Astrocyte (in vitro differentiated cells and primary cell): Measurements from ENCODE around the gene FBXO34. TPM values are rescaled to one million over a fixed set of nuclear protein-coding genes. Genes with fewer than 3 reads are reported as not detected.

Experiments
- DNase-seq: peaks from one replicate; pipeline ENCODE4 v3.0.0-alpha.2; 2010; ENCODE audit warnings: low read depth
- FAIRE-seq: peaks from 2 replicates; lab custom pipeline; 2011; peaks lifted over from hg19 to GRCh38; lab: Jason Lieb, UNC
- H2AFZ ChIP-seq: 2 replicates; pipeline ENCODE4 v1.6.0; 2012; ENCODE audit warnings: low read depth, low read length, inconsistent platforms
- H3K27ac ChIP-seq: 2 replicates; pipeline ENCODE4 v1.5.1; 2011; ENCODE audit warnings: low read depth, low read length, inconsistent platforms
- H3K27me3 ChIP-seq: 2 replicates; pipeline ENCODE4 v1.6.0; 2011; ENCODE audit warnings: low read length, inconsistent platforms; ENCODE audit not compliant: insufficient read depth
- H3K36me3 ChIP-seq: 2 replicates; pipeline ENCODE4 v1.5.1; 2011; ENCODE audit warnings: low read length, inconsistent platforms; ENCODE audit not compliant: insufficient read depth
- H3K4me1 ChIP-seq: 2 replicates; pipeline ENCODE4 v1.5.1; 2011; ENCODE audit warnings: low read length, inconsistent platforms; ENCODE audit not compliant: insufficient read depth
- H3K4me2 ChIP-seq: 2 replicates; pipeline ENCODE4 v1.6.0; 2012; ENCODE audit warnings: low read length, inconsistent platforms
- H3K4me3 ChIP-seq: 2 replicates; pipeline ENCODE4 v1.5.1; 2011; ENCODE audit warnings: low read depth, mild to moderate bottlenecking, low read length, inconsistent platforms; ENCODE audit not compliant: insufficient read depth
- H3K79me2 ChIP-seq: 2 replicates; pipeline ENCODE4 v1.6.0; 2012; ENCODE audit warnings: mild to moderate bottlenecking, low read length, inconsistent platforms; ENCODE audit not compliant: insufficient read depth
- H3K9ac ChIP-seq: 2 replicates; pipeline ENCODE4 v1.6.0; 2012; ENCODE audit warnings: mild to moderate bottlenecking, low read length, inconsistent platforms
- H3K9me3 ChIP-seq: 2 replicates; pipeline ENCODE4 v1.5.1; 2012; ENCODE audit warnings: low read depth, mild to moderate bottlenecking, low read length, inconsistent platforms; ENCODE audit not compliant: insufficient read depth
- H4K20me1 ChIP-seq: 2 replicates; pipeline ENCODE4 v1.6.0; 2012; ENCODE audit warnings: low read length, inconsistent platforms; ENCODE audit not compliant: insufficient read depth
- H3K27ac Mint-ChIP-seq: one replicate; pipeline ENCODE4 v1.8.0; 2021; ENCODE audit warnings: mild to moderate bottlenecking, mixed read lengths; ENCODE audit not compliant: unreplicated experiment
- H3K27me3 Mint-ChIP-seq: one replicate; pipeline ENCODE4 v1.8.0; 2021; ENCODE audit warnings: low read depth, mixed read lengths; ENCODE audit not compliant: unreplicated experiment
- H3K36me3 Mint-ChIP-seq: one replicate; pipeline ENCODE4 v1.8.0; 2021; ENCODE audit warnings: low read depth, mixed read lengths; ENCODE audit not compliant: unreplicated experiment
- H3K4me1 Mint-ChIP-seq: one replicate; pipeline ENCODE4 v1.8.0; 2021; ENCODE audit warnings: low read depth, mixed read lengths; ENCODE audit not compliant: unreplicated experiment
- H3K4me3 Mint-ChIP-seq: one replicate; pipeline ENCODE4 v1.8.0; 2021; ENCODE audit warnings: mild to moderate bottlenecking, moderate library complexity, mixed read lengths; ENCODE audit not compliant: unreplicated experiment
- H3K9me3 Mint-ChIP-seq: one replicate; pipeline ENCODE4 v1.8.0; 2021; ENCODE audit warnings: mild to moderate bottlenecking, mixed read lengths; ENCODE audit not compliant: unreplicated experiment
- CTCF ChIP-seq: IDR thresholded peaks from 2 replicates; pipeline ENCODE4 v1.5.1; 2011; ENCODE audit warnings: low read depth, mild to moderate bottlenecking, inconsistent platforms, low read length, moderate library complexity; ENCODE audit not compliant: insufficient read depth
- EZH2 ChIP-seq: IDR thresholded peaks from 2 replicates; pipeline ENCODE4 v1.6.1; 2012; ENCODE audit warnings: mild to moderate bottlenecking, low read length, inconsistent platforms; ENCODE audit not compliant: insufficient read depth
- total RNA-seq: library from RNA; stranded (reverse); gene quantifications from 2 replicates; pipeline ENCODE4 v1.2.1, GENCODE V29; 2021

FBXO34 gene
- total RNA-seq, 1 donor from 2014 or later: 23.4 TPM

GRCh38 chr14:55239320-55239719 is 31.9 kb upstream of the FBXO34 start:
- Mint-ChIP-seq H3K27me3 (peaks cover 16% of the 10 kb centered on the region), H3K4me1 (peaks cover 3% of the 10 kb centered on the region), H3K9me3 (peaks cover 4% of the 10 kb centered on the region), H3K4me3 (no peak overlapping the region), H3K36me3 (no peaks in the 10 kb centered on the region), H3K27ac (no peak overlapping the region)
- FAIRE-seq: no peak
- Histone ChIP-seq H3K4me3 (no peak overlapping the region), H3K9me3 (no peaks in the 10 kb centered on the region), H4K20me1 (no peaks in the 10 kb centered on the region), H2AFZ (no peak overlapping the region), H3K79me2 (no peaks in the 10 kb centered on the region), H3K4me1 (no peaks in the 10 kb centered on the region), H3K36me3 (no peaks in the 10 kb centered on the region), H3K27ac (no peak overlapping the region), H3K4me2 (no peak overlapping the region), H3K9ac (no peak overlapping the region), H3K27me3 (peaks cover 19% of the 10 kb centered on the region)
- DNase-seq: no peak
- TF ChIP-seq EZH2: no peak
- no peak for TF ChIP-seq CTCF

GRCh38 chr14:55240526-55241178 is 30.6 kb upstream of the FBXO34 start:
- TF ChIP-seq EZH2 (no peak), CTCF (no peak)
- no peak overlapping the region for H3K4me3 ChIP-seq
- Mint-ChIP-seq H3K4me1 (peaks cover 3% of the 10 kb centered on the region), H3K4me3 (no peak overlapping the region), H3K36me3 (no peaks in the 10 kb centered on the region), H3K27ac (no peak overlapping the region), H3K27me3 (peaks cover 6% of the 10 kb centered on the region), H3K9me3 (no peaks in the 10 kb centered on the region)
- peaks cover 15% of the 10 kb centered on the region for H3K27me3 ChIP-seq
- DNase-seq (peak; percentile 55), FAIRE-seq (no peak)
- no peaks in the 10 kb centered on the region for H3K4me1 ChIP-seq
- no peaks in the 10 kb centered on the region for H4K20me1 ChIP-seq
- no peaks in the 10 kb centered on the region for H3K9me3 ChIP-seq
- H3K79me2 ChIP-seq: no peaks in the 10 kb centered on the region
- H3K27ac ChIP-seq: no peak overlapping the region
- H3K4me2 ChIP-seq: peak overlapping the region; percentile 64
- no peak overlapping the region for H2AFZ ChIP-seq
- H3K36me3 ChIP-seq: no peaks in the 10 kb centered on the region
- no peak overlapping the region for H3K9ac ChIP-seq

GRCh38 chr14:55241673-55242072 is 29.5 kb upstream of the FBXO34 start:
- DNase-seq: no peak
- H3K9me3 ChIP-seq: no peaks in the 10 kb centered on the region
- FAIRE-seq: no peak
- Mint-ChIP-seq H3K27ac (no peak overlapping the region), H3K4me1 (peaks cover 3% of the 10 kb centered on the region), H3K36me3 (no peaks in the 10 kb centered on the region), H3K27me3 (peaks cover 5% of the 10 kb centered on the region), H3K9me3 (no peaks in the 10 kb centered on the region), H3K4me3 (no peak overlapping the region)
- H3K4me3 ChIP-seq: no peak overlapping the region
- no peaks in the 10 kb centered on the region for H4K20me1 ChIP-seq
- no peak for TF ChIP-seq EZH2
- TF ChIP-seq CTCF: no peak
- H3K79me2 ChIP-seq: no peaks in the 10 kb centered on the region
- H3K9ac ChIP-seq: no peak overlapping the region
- H3K36me3 ChIP-seq: no peaks in the 10 kb centered on the region
- H2AFZ ChIP-seq: no peak overlapping the region
- no peak overlapping the region for H3K4me2 ChIP-seq
- H3K27ac ChIP-seq: no peak overlapping the region
- peaks cover 14% of the 10 kb centered on the region for H3K27me3 ChIP-seq
- no peaks in the 10 kb centered on the region for H3K4me1 ChIP-seq
